Measurements from ENCODE around the gene LYRM9.

The LYRM9 gene

DNA sequence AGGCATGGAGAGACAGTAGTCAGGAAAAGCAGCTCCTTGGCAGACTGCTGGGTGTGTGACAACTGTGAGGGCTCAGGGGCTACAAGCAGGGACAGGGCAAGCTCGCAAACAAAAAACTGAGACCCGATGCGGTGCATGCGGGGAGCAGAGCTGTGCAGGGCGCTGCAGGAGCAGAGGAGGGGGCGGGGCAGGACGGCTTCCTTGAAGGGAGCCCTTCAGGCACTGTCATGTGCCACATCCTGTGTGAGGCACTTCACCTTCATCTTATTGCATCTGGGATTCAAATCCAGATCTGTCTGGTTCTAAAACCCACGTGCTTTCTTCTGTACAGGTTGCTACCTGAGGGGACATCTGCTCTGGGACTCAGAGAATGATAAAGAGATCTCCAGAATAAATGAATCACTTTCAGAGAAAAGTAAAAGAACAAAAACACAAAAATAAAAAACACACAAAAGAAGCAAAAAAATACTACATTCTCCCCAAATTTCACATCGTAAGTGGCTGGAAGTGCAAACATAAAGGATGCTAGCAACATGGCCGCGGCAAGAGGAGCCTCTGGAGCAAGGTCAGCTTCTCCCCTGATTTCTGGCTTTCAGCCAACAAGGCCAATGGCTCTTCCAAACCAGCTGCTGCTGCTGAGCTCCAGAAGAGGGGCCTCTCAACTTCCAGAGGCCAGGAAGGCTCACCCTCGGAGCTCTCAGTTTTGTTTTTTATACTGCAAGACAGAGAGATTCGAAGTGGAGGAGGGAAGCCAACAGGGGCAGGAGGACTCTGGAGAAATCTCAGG, 14.2 kb downstream of the LYRM9 start:
- H3K27ac Mint-ChIP-seq, result no peak overlapping the region
- H3K27me3 Mint-ChIP-seq, result no peaks in the 10 kb centered on the region
- no peaks in the 10 kb centered on the region for H3K4me1 Mint-ChIP-seq (ENCODE audit: low read depth)
- intact Hi-C loops (cut with micrococcal nuclease), result no loop called here
- no peaks in the 10 kb centered on the region for H3K9me3 Mint-ChIP-seq
- H3K4me3 Mint-ChIP-seq, result no peak overlapping the region
- peaks cover 4% of the 10 kb centered on the region for H3K36me3 Mint-ChIP-seq (ENCODE audit: low read depth)

GRCh38 chr17:27873746-27874145, 19.4 kb downstream of the LYRM9 start:
- intact Hi-C loops (cut with micrococcal nuclease), result no loop called here
- Mint-ChIP-seq H3K36me3 (ENCODE audit: low read depth) (peaks cover 2% of the 10 kb centered on the region), H3K4me1 (ENCODE audit: low read depth) (no peaks in the 10 kb centered on the region), H3K4me3 (no peak overlapping the region), H3K27me3 (no peaks in the 10 kb centered on the region), H3K27ac (no peak overlapping the region), H3K9me3 (no peaks in the 10 kb centered on the region)

- intact Hi-C loops (cut with micrococcal nuclease), result no loop called here
- Mint-ChIP-seq H3K36me3 (ENCODE audit: low read depth) (no peaks in the 10 kb centered on the region), H3K27ac (no peak overlapping the region), H3K9me3 (no peaks in the 10 kb centered on the region), H3K27me3 (no peaks in the 10 kb centered on the region), H3K4me1 (ENCODE audit: low read depth) (no peaks in the 10 kb centered on the region), H3K4me3 (no peak overlapping the region)
Measured at GRCh38 chr17:27873211-27873610, 20.0 kb downstream of the LYRM9 start.

DNA sequence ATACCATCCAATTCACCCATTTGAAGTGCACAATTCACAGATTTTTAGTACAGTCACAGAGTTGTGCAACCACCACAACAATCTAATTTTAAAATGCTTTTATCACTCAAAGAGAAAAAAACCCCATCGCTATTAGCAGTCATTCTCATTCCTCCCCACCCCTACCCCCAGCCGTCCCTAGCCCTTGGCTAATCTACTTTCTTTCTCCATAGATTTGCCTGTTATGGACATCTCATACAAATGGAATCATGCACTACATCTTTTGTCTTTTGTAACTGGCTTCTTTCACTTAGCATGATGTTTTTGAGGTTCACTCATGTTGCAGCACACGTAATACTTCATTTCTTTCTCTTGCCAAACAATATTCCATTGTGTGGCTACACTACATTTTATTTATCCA, 20.4 kb downstream of the LYRM9 start:
- Mint-ChIP-seq H3K9me3 (no peaks in the 10 kb centered on the region), H3K27ac (no peak overlapping the region), H3K4me1 (ENCODE audit: low read depth) (no peaks in the 10 kb centered on the region), H3K4me3 (no peak overlapping the region), H3K36me3 (ENCODE audit: low read depth) (no peaks in the 10 kb centered on the region), H3K27me3 (no peaks in the 10 kb centered on the region)
- intact Hi-C loops (cut with micrococcal nuclease), result no loop called here

- H3K9me3 Mint-ChIP-seq, result no peaks in the 10 kb centered on the region
- intact Hi-C loops (cut with micrococcal nuclease), result no loop called here
- H3K27me3 Mint-ChIP-seq, result no peaks in the 10 kb centered on the region
- no peak overlapping the region for H3K27ac Mint-ChIP-seq
- no peaks in the 10 kb centered on the region for H3K4me1 Mint-ChIP-seq (ENCODE audit: low read depth)
- no peaks in the 10 kb centered on the region for H3K36me3 Mint-ChIP-seq (ENCODE audit: low read depth)
- no peak overlapping the region for H3K4me3 Mint-ChIP-seq
Measured at GRCh38 chr17:27871407-27871806, 21.8 kb downstream of the LYRM9 start.

GRCh38 chr17:27870345-27870744, 22.8 kb downstream of the LYRM9 start:
- H3K4me3 Mint-ChIP-seq, result no peak overlapping the region
- H3K36me3 Mint-ChIP-seq (ENCODE audit: low read depth), result no peaks in the 10 kb centered on the region
- H3K9me3 Mint-ChIP-seq, result no peaks in the 10 kb centered on the region
- H3K27ac Mint-ChIP-seq, result no peak overlapping the region
- H3K27me3 Mint-ChIP-seq, result no peaks in the 10 kb centered on the region
- H3K4me1 Mint-ChIP-seq (ENCODE audit: low read depth), result no peaks in the 10 kb centered on the region
- intact Hi-C loops (cut with micrococcal nuclease), result no loop called here

- no peaks in the 10 kb centered on the region for H3K4me1 Mint-ChIP-seq (ENCODE audit: low read depth)
- no peak overlapping the region for H3K27ac Mint-ChIP-seq
- H3K9me3 Mint-ChIP-seq, result no peaks in the 10 kb centered on the region
- H3K27me3 Mint-ChIP-seq, result no peaks in the 10 kb centered on the region
- H3K4me3 Mint-ChIP-seq, result no peak overlapping the region
- intact Hi-C loops (cut with micrococcal nuclease), result no loop called here
- no peaks in the 10 kb centered on the region for H3K36me3 Mint-ChIP-seq (ENCODE audit: low read depth)
Measured at GRCh38 chr17:27868565-27868964, 24.6 kb downstream of the LYRM9 start.

GRCh38 chr17:27862840-27863239, 30.3 kb downstream of the LYRM9 start:
- intact Hi-C loops (cut with micrococcal nuclease), result no loop called here
- H3K4me3 Mint-ChIP-seq, result no peak overlapping the region
- H3K27ac Mint-ChIP-seq, result no peak overlapping the region
- H3K9me3 Mint-ChIP-seq, result no peaks in the 10 kb centered on the region
- no peaks in the 10 kb centered on the region for H3K4me1 Mint-ChIP-seq (ENCODE audit: low read depth)
- H3K27me3 Mint-ChIP-seq, result peaks cover 1% of the 10 kb centered on the region
- H3K36me3 Mint-ChIP-seq (ENCODE audit: low read depth), result no peaks in the 10 kb centered on the region

DNA sequence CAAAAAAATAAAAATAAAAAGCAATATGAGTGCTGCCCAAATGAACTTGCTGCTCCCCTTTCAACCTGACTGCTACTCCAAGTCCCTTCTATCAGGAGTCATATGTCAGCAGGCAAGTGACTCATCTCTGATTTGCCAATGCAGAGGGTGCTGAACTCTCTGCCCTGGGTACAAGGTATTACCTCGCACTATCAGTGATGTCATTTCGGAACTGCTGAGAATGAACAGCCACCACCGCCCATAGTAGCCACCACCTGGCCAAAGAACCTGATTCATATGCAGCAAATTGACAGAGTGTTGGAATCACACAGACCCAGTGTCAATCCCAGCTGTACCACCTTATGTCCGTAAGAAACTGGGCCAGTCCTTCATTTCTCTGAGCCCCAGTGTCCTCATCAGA, 31.2 kb downstream of the LYRM9 start:
- Mint-ChIP-seq H3K27ac (no peak overlapping the region), H3K4me3 (no peak overlapping the region), H3K9me3 (no peaks in the 10 kb centered on the region), H3K36me3 (ENCODE audit: low read depth) (no peaks in the 10 kb centered on the region), H3K27me3 (peaks cover 1% of the 10 kb centered on the region), H3K4me1 (ENCODE audit: low read depth) (no peaks in the 10 kb centered on the region)
- intact Hi-C loops (cut with micrococcal nuclease), result no loop called here

- intact Hi-C loops (cut with micrococcal nuclease), result no loop called here
- no peak overlapping the region for H3K4me3 Mint-ChIP-seq
- H3K9me3 Mint-ChIP-seq, result no peaks in the 10 kb centered on the region
- no peak overlapping the region for H3K27ac Mint-ChIP-seq
- no peaks in the 10 kb centered on the region for H3K4me1 Mint-ChIP-seq (ENCODE audit: low read depth)
- peaks cover 1% of the 10 kb centered on the region for H3K27me3 Mint-ChIP-seq
- H3K36me3 Mint-ChIP-seq (ENCODE audit: low read depth), result no peaks in the 10 kb centered on the region
Measured at GRCh38 chr17:27860971-27861664, 32.0 kb downstream of the LYRM9 start.

GRCh38 chr17:27858621-27859305, 34.4 kb downstream of the LYRM9 start:
- peaks cover 1% of the 10 kb centered on the region for H3K27me3 Mint-ChIP-seq
- no peak overlapping the region for H3K27ac Mint-ChIP-seq
- no peaks in the 10 kb centered on the region for H3K4me1 Mint-ChIP-seq (ENCODE audit: low read depth)
- H3K4me3 Mint-ChIP-seq, result no peak overlapping the region
- H3K9me3 Mint-ChIP-seq, result no peaks in the 10 kb centered on the region
- intact Hi-C loops (cut with micrococcal nuclease), result no loop called here
- H3K36me3 Mint-ChIP-seq (ENCODE audit: low read depth), result no peaks in the 10 kb centered on the region

DNA sequence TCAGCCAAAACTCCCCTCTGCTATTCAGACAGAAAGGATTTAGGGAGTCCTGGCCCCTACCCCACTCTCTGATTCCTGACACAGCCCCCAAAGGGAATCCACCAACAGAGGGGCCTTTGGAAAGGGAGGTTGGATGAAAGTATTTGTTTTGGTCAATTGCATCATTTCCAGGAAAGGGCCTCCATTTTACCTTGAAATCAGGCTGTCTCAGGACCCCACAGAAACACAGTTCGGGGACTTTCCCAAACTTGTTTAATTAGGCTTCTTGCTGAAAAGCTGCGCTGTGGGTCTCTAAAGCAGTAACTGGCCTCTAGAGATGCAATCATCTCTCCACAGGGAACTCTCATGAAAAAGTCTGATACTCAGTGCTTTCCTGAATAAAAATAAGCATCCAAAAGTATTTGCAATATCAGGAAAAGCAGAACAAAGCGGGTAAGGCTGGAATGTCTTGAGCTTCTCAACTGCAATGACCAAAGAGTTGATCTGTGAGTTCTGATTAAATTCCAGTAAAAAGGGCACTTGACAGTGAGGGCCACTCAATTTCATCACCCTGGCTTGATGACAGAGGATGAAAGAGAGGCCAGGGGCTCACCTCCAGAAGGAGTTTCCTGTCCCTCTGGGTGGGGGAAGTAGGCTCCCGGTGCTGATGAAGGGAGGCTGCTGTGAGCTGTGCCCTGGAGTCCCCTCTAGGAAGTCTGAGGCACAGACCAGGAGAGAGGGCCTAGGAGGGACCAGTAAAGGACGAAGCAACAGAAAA, 36.3 kb downstream of the LYRM9 start:
- Mint-ChIP-seq H3K4me3 (no peak overlapping the region), H3K27ac (no peak overlapping the region), H3K9me3 (no peaks in the 10 kb centered on the region), H3K36me3 (ENCODE audit: low read depth) (no peaks in the 10 kb centered on the region), H3K4me1 (ENCODE audit: low read depth) (no peaks in the 10 kb centered on the region), H3K27me3 (peaks cover 1% of the 10 kb centered on the region)
- intact Hi-C loops (cut with micrococcal nuclease), result no loop called here

- intact Hi-C loops (cut with micrococcal nuclease), result no loop called here
- peaks cover 1% of the 10 kb centered on the region for H3K27me3 Mint-ChIP-seq
- no peaks in the 10 kb centered on the region for H3K4me1 Mint-ChIP-seq (ENCODE audit: low read depth)
- H3K4me3 Mint-ChIP-seq, result no peak overlapping the region
- H3K36me3 Mint-ChIP-seq (ENCODE audit: low read depth), result no peaks in the 10 kb centered on the region
- no peak overlapping the region for H3K27ac Mint-ChIP-seq
- no peaks in the 10 kb centered on the region for H3K9me3 Mint-ChIP-seq
Measured at GRCh38 chr17:27855454-27855853, 37.7 kb downstream of the LYRM9 start.

DNA sequence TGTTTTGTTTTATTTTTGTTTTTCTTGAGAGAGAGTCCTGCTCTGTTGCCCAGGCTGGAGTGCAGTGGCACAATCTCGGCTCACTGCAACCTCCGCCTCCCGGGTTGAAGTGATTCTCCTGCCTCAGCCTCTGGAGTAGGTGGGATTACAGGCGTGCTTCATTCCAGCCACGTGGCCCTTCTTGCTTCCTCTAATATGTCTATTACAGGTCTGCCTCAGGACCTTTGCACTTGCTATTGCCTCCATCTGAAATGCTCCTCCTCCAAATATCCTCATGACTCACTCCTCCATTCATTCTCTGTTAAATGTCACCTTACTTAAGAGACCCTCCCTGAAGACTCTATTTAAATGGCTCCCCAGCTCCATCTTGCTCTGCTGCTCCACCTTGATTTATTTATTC, 39.0 kb downstream of the LYRM9 start:
- H3K36me3 Mint-ChIP-seq (ENCODE audit: low read depth), result no peaks in the 10 kb centered on the region
- H3K27ac Mint-ChIP-seq, result no peak overlapping the region
- H3K9me3 Mint-ChIP-seq, result no peaks in the 10 kb centered on the region
- intact Hi-C loops (cut with micrococcal nuclease), result no loop called here
- no peak overlapping the region for H3K4me3 Mint-ChIP-seq
- H3K4me1 Mint-ChIP-seq (ENCODE audit: low read depth), result no peaks in the 10 kb centered on the region
- no peaks in the 10 kb centered on the region for H3K27me3 Mint-ChIP-seq

Data from dendritic cell treated with granulocyte-macrophage colony-stimulating factor and Interleukin-4, amounts not matched to agents 40 ng/mL and 50 ng/mL, for 4 days (primary cell).